MM.1S (cell line): Measurements from ENCODE around the gene ZNF675.
"Not testable (repeated sequence)": the region's sequence is repeated elsewhere in the genome, so short reads cannot be mapped to it uniquely, and the experiment has no call there.

ENCODE experiments used
- DNase-seq: peaks from one replicate; pipeline ENCODE4 v3.0.0-alpha.2; 2015
- H2AFZ ChIP-seq: fragments of 300-600 bp; sonication (generic); 2 replicates; pipeline ENCODE4 v1.6.0; 2016; ENCODE audit warnings: antibody characterized with exemption, low read length
- H3F3A ChIP-seq: fragments of 300-600 bp; sonication (generic); 2 replicates; pipeline ENCODE4 v1.6.1; 2016; ENCODE audit warnings: mild to moderate bottlenecking, antibody characterized with exemption, low read length, moderate library complexity, mixed read lengths; ENCODE audit not compliant: insufficient read depth
- H3K27ac ChIP-seq: fragments of 300-600 bp; sonication (generic); 2 replicates; pipeline ENCODE4 v1.5.1; 2016; ENCODE audit warnings: mild to moderate bottlenecking, low read length
- H3K27me3 ChIP-seq: fragments of 300-600 bp; sonication (generic); replicated peaks from 2 replicates; pipeline ENCODE4 v1.6.0; 2016; ENCODE audit warnings: low read length; ENCODE audit not compliant: insufficient read depth
- H3K36me3 ChIP-seq: fragments of 300-600 bp; sonication (generic); replicated peaks from 2 replicates; pipeline ENCODE4 v1.6.1; 2016; ENCODE audit warnings: mild to moderate bottlenecking, low read length, mixed read lengths; ENCODE audit not compliant: insufficient read depth
- H3K4me1 ChIP-seq: fragments of 300-600 bp; sonication (generic); 2 replicates; pipeline ENCODE4 v1.6.1; 2016; ENCODE audit warnings: low read length, mixed read lengths
- H3K4me2 ChIP-seq: fragments of 300-600 bp; sonication (generic); 2 replicates; pipeline ENCODE4 v1.6.0; 2016; ENCODE audit warnings: low read depth, low read length
- H3K4me3 ChIP-seq: fragments of 300-600 bp; sonication (generic); 2 replicates; pipeline ENCODE4 v1.5.1; 2016; ENCODE audit warnings: low read length, mixed read lengths
- H3K79me2 ChIP-seq: fragments of 300-600 bp; sonication (generic); 2 replicates; pipeline ENCODE4 v1.6.1; 2016; ENCODE audit warnings: mixed run types, low read length, mixed read lengths
- H3K9ac ChIP-seq: fragments of 300-600 bp; sonication (generic); 2 replicates; pipeline ENCODE4 v1.6.1; 2016; ENCODE audit warnings: low read length, mixed read lengths
- H3K9me2 ChIP-seq: fragments of 300-600 bp; sonication (generic); replicated peaks from 2 replicates; pipeline ENCODE4 v1.6.1; 2016; ENCODE audit warnings: mild to moderate bottlenecking, low read length, mixed read lengths; ENCODE audit not compliant: insufficient read depth
- H3K9me3 ChIP-seq: fragments of 300-600 bp; sonication (generic); replicated peaks from 2 replicates; pipeline ENCODE4 v1.6.1; 2016; ENCODE audit warnings: mild to moderate bottlenecking, low read length, mixed read lengths; ENCODE audit not compliant: insufficient read depth
- H4K20me1 ChIP-seq: fragments of 300-600 bp; sonication (generic); 2 replicates; pipeline ENCODE4 v1.6.1; 2016; ENCODE audit warnings: mild to moderate bottlenecking, low read length, moderate library complexity, mixed read lengths; ENCODE audit not compliant: insufficient read depth
- CTCF ChIP-seq: fragments of 300-600 bp; sonication (generic); IDR thresholded peaks from 2 replicates; pipeline ENCODE4 v1.5.1; 2016; ENCODE audit warnings: antibody characterized with exemption, low read length, mixed read lengths
- EZH2 ChIP-seq: fragments of 300-600 bp; sonication (generic); optimal IDR thresholded peaks from 2 replicates; pipeline ENCODE3; 2017; ENCODE audit warnings: low read depth, mild to moderate bottlenecking, antibody characterized with exemption, low read length, mixed read lengths
- EZH2phosphoT487 ChIP-seq: fragments of 300-600 bp; sonication (generic); IDR thresholded peaks from 2 replicates; pipeline ENCODE4 v1.6.1; 2018; ENCODE audit warnings: antibody characterized with exemption, low read length

The ZNF675 gene

GRCh38 chr19:23665651-23666410 is 21.2 kb downstream of the ZNF675 start:
- Histone ChIP-seq H3K9ac (no peak overlapping the region), H4K20me1 (no peaks in the 10 kb centered on the region)

GRCh38 chr19:23649817-23650216 is 37.2 kb downstream of the ZNF675 start:
- H3K9me3 ChIP-seq, DNase-seq, H3K9me2 ChIP-seq, H3K27me3 ChIP-seq, H3K4me1 ChIP-seq, H3K4me2 ChIP-seq, H4K20me1 ChIP-seq, H3K27ac ChIP-seq, H3K4me3 ChIP-seq, H3F3A ChIP-seq, H3K9ac ChIP-seq, H3K79me2 ChIP-seq, H2AFZ ChIP-seq: not testable (repeated sequence)
- H3K36me3 ChIP-seq: peaks cover 12% of the 10 kb centered on the region; the same call in 1 of the 2 replicates

More at GRCh38 chr19:23665651-23666410, 21.2 kb downstream of the ZNF675 start:
- H3K79me2 ChIP-seq: peaks cover 16% of the 10 kb centered on the region
- H3K9me2 ChIP-seq: no peaks in the 10 kb centered on the region
- no peak overlapping the region for H3K4me2 ChIP-seq
- H3K4me1 ChIP-seq: no peaks in the 10 kb centered on the region
- no peak for DNase-seq
- TF ChIP-seq EZH2phosphoT487 (no peak), CTCF (no peak), EZH2 (no peak)
- H3F3A ChIP-seq: no peaks in the 10 kb centered on the region
- H3K9me3 ChIP-seq: no peaks in the 10 kb centered on the region
- H3K27ac ChIP-seq: no peak overlapping the region
- H3K4me3 ChIP-seq: no peak overlapping the region
- H3K36me3 ChIP-seq: peaks cover 6% of the 10 kb centered on the region
- H2AFZ ChIP-seq: no peak overlapping the region
- H3K27me3 ChIP-seq: no peaks in the 10 kb centered on the region
